Adrenal gland (tissue), 12 donors: ENCODE data around the gene LTBP2. TPM values are rescaled to one million over a fixed set of nuclear protein-coding genes. Genes with fewer than 3 reads are reported as not detected.

Experiments used
- DNase-seq, 7 donors: peaks; one replicate each; pipeline ENCODE4 v3.0.0-alpha.2; 2019 to 2020
- H3K27ac ChIP-seq, 5 donors: fragments of 200-600 bp; sonication (generic) in 4 of 5; 1 replicate in 3 of 5; 2 replicates in 2 of 5; pipeline versions ENCODE4 v1.5.1 to v1.8.0; 2016 to 2020; ENCODE audit warnings: mild to moderate bottlenecking in 1 of 5
- H3K27me3 ChIP-seq: fragments of 200-600 bp; 2 replicates; pipeline ENCODE4 v1.8.0; 2021
- H3K36me3 ChIP-seq, 2 donors: fragments of 200-600 bp; replicated peaks in 1 of 2; 1 replicate in 1 of 2; 2 replicates in 1 of 2; pipeline versions ENCODE4 v1.5.1 to v1.8.0; 2018 to 2022
- H3K4me1 ChIP-seq, 2 donors: fragments of 200-600 bp; replicated peaks in 1 of 2; 1 replicate in 1 of 2; 2 replicates in 1 of 2; pipeline versions ENCODE4 v1.5.1 to v1.8.0; 2018 to 2021
- H3K4me3 ChIP-seq, 4 donors: fragments of 200-600 bp; sonication (generic) in 3 of 4; one replicate each; pipeline ENCODE4 v1.5.1; 2016 to 2018
- H3K9me3 ChIP-seq, 3 donors: fragments of 200-600 bp; sonication (generic) in 1 of 3; replicated peaks in 1 of 3; 1 replicate in 2 of 3; 2 replicates in 1 of 3; pipeline versions ENCODE4 v1.5.1 to v1.8.0; 2016 to 2021
- POLR2A ChIP-seq, 2 donors: fragments of 450-650 bp; IDR thresholded peaks; one replicate each; pipeline ENCODE4 v1.6.1; 2017; ENCODE audit warnings: antibody characterized with exemption in 2 of 2, mild to moderate bottlenecking in 2 of 2, moderate library complexity in 1 of 2
- WGBS, 4 donors: extraction: QIAGEN DNeasy Blood & Tissue Kit in 2 of 4; methylation state at CpG; one replicate each; pipeline versions ENCODE4 v1.1.5 to v1.1.7; 2013 to 2017; 5-methylcytosine and 5-hydroxymethylcytosine counted together
- intact Hi-C, 2 donors: fragments of 100-400 bp; cut with DNase I; formaldehyde crosslinking; loops; one replicate each; pipeline versions ENCODE4 v1.14.1 to v1.15.0; 2022 to 2023
- polyA plus RNA-seq, 3 donors: library from polyadenylated mRNA; stranded (reverse); fragments of 200-250 nt in 2 of 3; fragments of 350-450 nt in 1 of 3; fragmentation: Illumina TruSeq in 1 of 3; extraction: RNeasy Lipid Tissue Mini Kit (QIAGEN cat#74804) in 1 of 3; gene quantifications; one replicate each; pipeline ENCODE4 v1.2.3, GENCODE V29; 2013 to 2014
- total RNA-seq, 9 donors: library from RNA; depleted of rRNA in 4 of 9; stranded (reverse); fragments of >200 nt in 4 of 9; fragments of 120-200 nt in 1 of 9; fragmentation: NEBNext Ultra II Directional in 1 of 9; extraction: Animal tissue kit (Norgen Biotek cat#: 25700) in 1 of 9; gene quantifications; one replicate each; pipeline versions ENCODE4 v1.1.0 to v1.2.4, GENCODE V29; 2013 to 2023
- TF ChIP-seq, protein P1 (sequence below), 6 experiments: fragments of 450-650 bp in 4 of 6; fragments of 200-600 bp in 2 of 6; sonication (generic) in 1 of 6; IDR thresholded peaks; 1 replicate in 5 of 6; 2 replicates in 1 of 6; pipeline versions ENCODE4 v1.5.1 to v1.8.0; 2016 to 2021; ENCODE audit warnings: antibody characterized with exemption in 6 of 6, mild to moderate bottlenecking in 2 of 6, moderate library complexity in 1 of 6
- donor health status: healthy with polysubstance abuse.
- donor health status: Bipolar disorder and iron deficiency.
- donor health status: DM: yes; HTN: yes; CAD: no.
- donor health status: DM: no; HTN: no; CAD: no.
- donor health status: DM: no; HTN: no; CAD: no.
- donor health status: DM: yes; HTN: yes; CAD: no.

The LTBP2 gene
- total and polyA plus RNA-seq, 12 donors = 2.1 to 17.0 (median 6.2) TPM

DNA sequence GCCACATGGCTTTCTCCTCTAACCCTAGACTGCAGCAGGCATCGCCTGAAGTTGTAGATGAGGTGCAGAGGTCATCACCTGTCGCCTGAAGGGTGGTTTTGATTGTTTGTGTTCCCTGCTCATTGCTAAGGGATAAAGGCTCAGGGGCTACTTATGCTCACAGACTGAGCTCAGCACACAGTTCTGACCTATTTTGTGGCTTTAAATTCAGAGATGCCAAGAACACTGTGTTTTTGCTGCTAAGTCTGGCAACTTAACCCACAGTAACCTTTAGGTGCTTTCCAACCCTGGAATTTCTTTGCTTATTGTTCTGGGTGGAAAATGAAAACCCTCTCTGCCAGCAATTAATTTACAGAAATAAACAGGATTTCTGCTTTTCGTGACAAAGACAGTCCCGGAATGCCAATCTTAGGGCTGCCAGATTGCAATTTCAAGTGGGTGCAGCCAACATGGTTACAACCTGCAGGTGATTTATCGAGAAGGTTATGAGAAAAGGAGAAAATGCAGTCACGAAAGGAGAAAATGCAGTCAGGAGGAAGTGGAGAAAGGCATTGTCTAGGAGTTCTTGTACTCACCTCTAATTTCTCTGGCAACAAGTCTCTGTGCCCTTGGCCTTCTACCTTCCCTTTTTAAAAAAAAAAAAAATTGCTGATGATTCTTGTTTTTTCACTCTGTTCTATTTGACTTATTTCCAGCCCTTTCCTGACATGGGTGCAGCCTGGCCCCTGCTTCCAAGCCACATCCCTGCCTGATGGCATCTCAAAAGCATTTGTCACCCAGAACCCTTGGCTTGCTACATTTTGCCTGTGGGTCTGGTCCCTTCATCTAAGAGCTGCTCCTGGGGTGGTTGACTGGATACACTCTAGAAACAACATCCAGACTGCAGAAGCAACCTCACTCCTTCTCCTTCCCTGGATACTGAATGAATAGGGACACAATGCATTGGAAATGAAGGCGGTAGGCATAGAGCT is 142.2 kb downstream of the LTBP2 start:
- no peak overlapping the region for H3K4me3 ChIP-seq
- no peak overlapping the region for H3K27ac ChIP-seq
- intact Hi-C loops = loop anchor here in 1 of 2 donors (10.0 kb wide), 1 partner anchor 105 kb away; no protein-coding TSS in a partner anchor
- 61 to 84% (median 78%) methylated on average over 7 of the region's 7 CpGs for WGBS, 4 donors
- no peaks in the 10 kb centered on the region for H3K36me3 ChIP-seq
- H3K4me1 ChIP-seq = peaks cover 7 to 11% of the 10 kb centered on the region in 2 donors
- no peak for DNase-seq
- TF ChIP-seq POLR2A (IDR thresholded peaks at IDR 0.05) = no peak
- TF ChIP-seq, protein P1, sequence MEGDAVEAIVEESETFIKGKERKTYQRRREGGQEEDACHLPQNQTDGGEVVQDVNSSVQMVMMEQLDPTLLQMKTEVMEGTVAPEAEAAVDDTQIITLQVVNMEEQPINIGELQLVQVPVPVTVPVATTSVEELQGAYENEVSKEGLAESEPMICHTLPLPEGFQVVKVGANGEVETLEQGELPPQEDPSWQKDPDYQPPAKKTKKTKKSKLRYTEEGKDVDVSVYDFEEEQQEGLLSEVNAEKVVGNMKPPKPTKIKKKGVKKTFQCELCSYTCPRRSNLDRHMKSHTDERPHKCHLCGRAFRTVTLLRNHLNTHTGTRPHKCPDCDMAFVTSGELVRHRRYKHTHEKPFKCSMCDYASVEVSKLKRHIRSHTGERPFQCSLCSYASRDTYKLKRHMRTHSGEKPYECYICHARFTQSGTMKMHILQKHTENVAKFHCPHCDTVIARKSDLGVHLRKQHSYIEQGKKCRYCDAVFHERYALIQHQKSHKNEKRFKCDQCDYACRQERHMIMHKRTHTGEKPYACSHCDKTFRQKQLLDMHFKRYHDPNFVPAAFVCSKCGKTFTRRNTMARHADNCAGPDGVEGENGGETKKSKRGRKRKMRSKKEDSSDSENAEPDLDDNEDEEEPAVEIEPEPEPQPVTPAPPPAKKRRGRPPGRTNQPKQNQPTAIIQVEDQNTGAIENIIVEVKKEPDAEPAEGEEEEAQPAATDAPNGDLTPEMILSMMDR (IDR thresholded peaks at IDR 0.05) = no peak
- H3K27me3 ChIP-seq = no peaks in the 10 kb centered on the region
- no peaks in the 10 kb centered on the region for H3K9me3 ChIP-seq

GRCh38 chr14:74468513-74468912 is 143.5 kb downstream of the LTBP2 start:
- no peaks in the 10 kb centered on the region for H3K9me3 ChIP-seq
- intact Hi-C loops = no loop called here
- H3K4me3 ChIP-seq = no peak overlapping the region
- H3K27me3 ChIP-seq = no peaks in the 10 kb centered on the region
- 95 to 100% (median 98%) methylated on average over 3 of the region's 3 CpGs for WGBS, 4 donors
- H3K4me1 ChIP-seq = peaks cover 7 to 10% of the 10 kb centered on the region in 2 donors
- no peaks in the 10 kb centered on the region for H3K36me3 ChIP-seq
- TF ChIP-seq, protein P1 (IDR thresholded peaks at IDR 0.05) = no peak
- TF ChIP-seq POLR2A (IDR thresholded peaks at IDR 0.05) = no peak
- H3K27ac ChIP-seq = no peak overlapping the region
- DNase-seq = no peak

- 88 to 100% (median 97%) methylated on average over 2 of the region's 2 CpGs for WGBS, 4 donors
- H3K4me3 ChIP-seq = no peak overlapping the region
- TF ChIP-seq POLR2A (IDR thresholded peaks at IDR 0.05) = no peak
- TF ChIP-seq, protein P1 (IDR thresholded peaks at IDR 0.05) = no peak
- DNase-seq = no peak
- H3K4me1 ChIP-seq = peaks cover 7 to 10% of the 10 kb centered on the region in 2 donors
- H3K9me3 ChIP-seq = no peaks in the 10 kb centered on the region
- no peak overlapping the region for H3K27ac ChIP-seq
- intact Hi-C loops = no loop called here
- H3K27me3 ChIP-seq = no peaks in the 10 kb centered on the region
- H3K36me3 ChIP-seq = no peaks in the 10 kb centered on the region
Measured at GRCh38 chr14:74465335-74465734, 146.7 kb downstream of the LTBP2 start.

DNA sequence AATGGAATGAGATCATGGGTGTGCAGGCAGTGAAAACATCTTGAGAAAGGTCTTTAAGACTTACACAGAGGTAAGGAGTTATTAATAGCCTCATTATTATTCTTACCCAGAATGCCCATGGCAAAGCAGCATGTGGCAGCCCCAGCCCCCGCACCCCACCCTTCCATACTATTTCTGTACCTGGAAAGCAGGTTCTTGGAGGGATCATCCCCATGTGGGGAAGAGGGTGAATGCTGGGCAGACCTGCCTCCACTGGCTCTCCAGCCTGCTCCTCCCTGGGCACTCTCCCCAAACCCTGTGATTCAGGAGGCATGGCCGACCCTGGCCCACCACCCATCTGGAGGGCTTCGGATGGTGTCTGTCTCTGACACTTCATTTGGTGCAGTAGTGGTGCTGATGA is 147.3 kb downstream of the LTBP2 start:
- H3K27ac ChIP-seq = no peak overlapping the region
- 90 to 100% (median 95%) methylated on average over 1 to 3 of the region's 3 CpGs for whole genome bisulfite sequencing, 4 donors
- no peaks in the 10 kb centered on the region for H3K27me3 ChIP-seq
- TF ChIP-seq, protein P1 (IDR thresholded peaks at IDR 0.05) = no peak
- TF ChIP-seq POLR2A (IDR thresholded peaks at IDR 0.05) = no peak
- H3K4me3 ChIP-seq = no peak overlapping the region
- no peaks in the 10 kb centered on the region for H3K9me3 ChIP-seq
- H3K36me3 ChIP-seq = no peaks in the 10 kb centered on the region
- DNase-seq = no peak
- intact Hi-C loops = no loop called here
- peaks cover 5% of the 10 kb centered on the region in 2 donors for H3K4me1 ChIP-seq
